Measurements from ENCODE around the gene HMCN2.

DNA sequence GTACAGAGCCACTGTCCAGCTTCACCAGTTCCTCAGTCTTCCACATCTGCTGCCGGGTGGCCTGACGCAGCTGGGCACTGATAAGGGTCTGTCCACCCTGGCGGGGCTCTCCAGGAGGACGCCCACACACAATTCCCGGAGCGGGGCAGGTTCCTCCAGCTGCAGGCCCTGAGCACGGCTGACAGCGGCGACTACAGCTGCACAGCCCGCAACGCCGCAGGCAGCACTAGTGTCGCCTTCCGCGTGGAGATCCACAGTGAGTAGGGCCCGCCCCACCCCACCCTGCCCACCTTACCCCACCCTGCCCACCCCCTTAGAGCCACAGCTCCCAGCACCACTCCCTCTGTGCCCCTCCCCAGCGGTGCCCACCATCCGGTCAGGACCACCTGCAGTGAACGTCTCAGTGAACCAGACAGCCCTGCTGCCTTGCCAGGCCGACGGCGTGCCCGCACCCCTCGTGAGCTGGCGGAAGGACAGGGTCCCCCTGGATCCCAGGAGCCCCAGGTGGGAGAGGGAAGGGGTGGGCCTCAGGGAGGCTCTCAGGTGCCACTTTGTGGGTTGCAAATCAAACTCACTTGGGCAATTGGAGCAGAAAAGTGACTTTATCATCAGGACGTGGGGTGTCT lies 130.4 kb downstream of the HMCN2 start:
- TF ChIP-seq, protein P1, sequence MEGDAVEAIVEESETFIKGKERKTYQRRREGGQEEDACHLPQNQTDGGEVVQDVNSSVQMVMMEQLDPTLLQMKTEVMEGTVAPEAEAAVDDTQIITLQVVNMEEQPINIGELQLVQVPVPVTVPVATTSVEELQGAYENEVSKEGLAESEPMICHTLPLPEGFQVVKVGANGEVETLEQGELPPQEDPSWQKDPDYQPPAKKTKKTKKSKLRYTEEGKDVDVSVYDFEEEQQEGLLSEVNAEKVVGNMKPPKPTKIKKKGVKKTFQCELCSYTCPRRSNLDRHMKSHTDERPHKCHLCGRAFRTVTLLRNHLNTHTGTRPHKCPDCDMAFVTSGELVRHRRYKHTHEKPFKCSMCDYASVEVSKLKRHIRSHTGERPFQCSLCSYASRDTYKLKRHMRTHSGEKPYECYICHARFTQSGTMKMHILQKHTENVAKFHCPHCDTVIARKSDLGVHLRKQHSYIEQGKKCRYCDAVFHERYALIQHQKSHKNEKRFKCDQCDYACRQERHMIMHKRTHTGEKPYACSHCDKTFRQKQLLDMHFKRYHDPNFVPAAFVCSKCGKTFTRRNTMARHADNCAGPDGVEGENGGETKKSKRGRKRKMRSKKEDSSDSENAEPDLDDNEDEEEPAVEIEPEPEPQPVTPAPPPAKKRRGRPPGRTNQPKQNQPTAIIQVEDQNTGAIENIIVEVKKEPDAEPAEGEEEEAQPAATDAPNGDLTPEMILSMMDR (IDR thresholded peaks at IDR 0.05) = no peak
- TF ChIP-seq POLR2A (IDR thresholded peaks at IDR 0.05) = no peak
- no peak for TF ChIP-seq EP300 (IDR thresholded peaks at IDR 0.05)
